ENCODE measurements around the gene MARCHF11.

The MARCHF11 gene

GRCh38 chr5:16131878-16132277 is 47.7 kb downstream of the MARCHF11 start:
- no peak for DNase-seq (ENCODE audit: low read depth)

GRCh38 chr5:16128944-16129343 is 50.6 kb downstream of the MARCHF11 start:
- no peak for DNase-seq (ENCODE audit: low read depth)

GRCh38 chr5:16127865-16128544 is 51.6 kb downstream of the MARCHF11 start:
- no peak for DNase-seq (ENCODE audit: low read depth)

GRCh38 chr5:16120579-16120978 is 59.0 kb downstream of the MARCHF11 start:
- no peak for DNase-seq (ENCODE audit: low read depth)

GRCh38 chr5:16119790-16120189 is 59.8 kb downstream of the MARCHF11 start:
- no peak for DNase-seq (ENCODE audit: low read depth)

- DNase-seq (ENCODE audit: low read depth) = no peak
Observed at GRCh38 chr5:16115140-16115539, 64.5 kb downstream of the MARCHF11 start.

GRCh38 chr5:16108418-16108817 is 71.2 kb downstream of the MARCHF11 start:
- DNase-seq (ENCODE audit: low read depth) = no peak

- DNase-seq (ENCODE audit: low read depth) = no peak
Observed at GRCh38 chr5:16104961-16105360, 74.6 kb downstream of the MARCHF11 start.

- DNase-seq (ENCODE audit: low read depth) = no peak
Observed at GRCh38 chr5:16095612-16096011, 84.0 kb downstream of the MARCHF11 start.

GRCh38 chr5:16090270-16090669 is 89.3 kb downstream of the MARCHF11 start:
- no peak for DNase-seq (ENCODE audit: low read depth)

- no peak for DNase-seq (ENCODE audit: low read depth)
Observed at GRCh38 chr5:16082982-16083381, 96.6 kb downstream of the MARCHF11 start.

GRCh38 chr5:16082053-16082452 is 97.5 kb downstream of the MARCHF11 start:
- DNase-seq (ENCODE audit: low read depth) = no peak

- no peak for DNase-seq (ENCODE audit: low read depth)
Observed at GRCh38 chr5:16081376-16081955, 98.1 kb downstream of the MARCHF11 start.

- no peak for DNase-seq (ENCODE audit: low read depth)
Observed at GRCh38 chr5:16076657-16077056, 102.9 kb downstream of the MARCHF11 start.

- no peak for DNase-seq (ENCODE audit: low read depth)
Observed at GRCh38 chr5:16074358-16074757, 105.2 kb downstream of the MARCHF11 start.

- no peak for DNase-seq (ENCODE audit: low read depth)
Observed at GRCh38 chr5:16072616-16073015, 107.0 kb downstream of the MARCHF11 start.

GRCh38 chr5:16067415-16067814 is 112.2 kb downstream of the MARCHF11 start:
- DNase-seq (ENCODE audit: low read depth) = no peak

- DNase-seq (ENCODE audit: low read depth) = no peak
Observed at GRCh38 chr5:16066810-16067209, 112.8 kb downstream of the MARCHF11 start.

GRCh38 chr5:16066320-16066719 is 113.3 kb downstream of the MARCHF11 start:
- no peak for DNase-seq (ENCODE audit: low read depth)

GRCh38 chr5:16065831-16066230 is 113.8 kb downstream of the MARCHF11 start:
- DNase-seq (ENCODE audit: low read depth) = no peak

- no peak for DNase-seq (ENCODE audit: low read depth)
Observed at GRCh38 chr5:16064135-16064893, 115.3 kb downstream of the MARCHF11 start.

- no peak for DNase-seq (ENCODE audit: low read depth)
Observed at GRCh38 chr5:16061163-16061562, 118.4 kb downstream of the MARCHF11 start.

GRCh38 chr5:16057277-16057676 is 122.3 kb downstream of the MARCHF11 start:
- DNase-seq (ENCODE audit: low read depth) = no peak
